ENCODE results near the gene GALNT17.

The GALNT17 gene

GRCh38 chr7:71404726-71405345 lies 272.9 kb downstream of the GALNT17 start:
- no peak for DNase-seq

- DNase-seq, result no peak
Measured at GRCh38 chr7:71408271-71408670, 276.3 kb downstream of the GALNT17 start.

- DNase-seq, result no peak
Measured at GRCh38 chr7:71409550-71410157, 277.7 kb downstream of the GALNT17 start.

GRCh38 chr7:71411475-71411874 lies 279.5 kb downstream of the GALNT17 start:
- DNase-seq, result no peak

DNA sequence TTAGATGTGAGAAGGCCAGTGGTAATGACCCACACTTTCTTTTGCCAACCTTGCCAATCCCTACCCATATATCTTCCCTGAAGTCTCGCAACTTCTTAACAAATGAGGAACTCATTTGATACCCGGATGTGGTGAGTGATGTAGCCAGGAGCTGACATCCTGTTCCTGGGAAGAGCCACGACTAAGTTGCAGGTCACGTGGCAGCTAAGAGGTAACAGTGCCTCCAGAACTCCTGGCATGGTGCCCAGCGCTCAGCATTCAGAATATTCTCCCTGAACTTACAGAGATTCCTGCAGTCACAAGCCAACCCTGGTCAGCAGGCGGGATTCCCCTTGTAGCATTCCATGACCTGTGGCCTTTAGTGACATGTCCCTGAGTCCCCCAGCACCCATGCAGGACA lies 282.5 kb downstream of the GALNT17 start:
- no peak for DNase-seq

DNA sequence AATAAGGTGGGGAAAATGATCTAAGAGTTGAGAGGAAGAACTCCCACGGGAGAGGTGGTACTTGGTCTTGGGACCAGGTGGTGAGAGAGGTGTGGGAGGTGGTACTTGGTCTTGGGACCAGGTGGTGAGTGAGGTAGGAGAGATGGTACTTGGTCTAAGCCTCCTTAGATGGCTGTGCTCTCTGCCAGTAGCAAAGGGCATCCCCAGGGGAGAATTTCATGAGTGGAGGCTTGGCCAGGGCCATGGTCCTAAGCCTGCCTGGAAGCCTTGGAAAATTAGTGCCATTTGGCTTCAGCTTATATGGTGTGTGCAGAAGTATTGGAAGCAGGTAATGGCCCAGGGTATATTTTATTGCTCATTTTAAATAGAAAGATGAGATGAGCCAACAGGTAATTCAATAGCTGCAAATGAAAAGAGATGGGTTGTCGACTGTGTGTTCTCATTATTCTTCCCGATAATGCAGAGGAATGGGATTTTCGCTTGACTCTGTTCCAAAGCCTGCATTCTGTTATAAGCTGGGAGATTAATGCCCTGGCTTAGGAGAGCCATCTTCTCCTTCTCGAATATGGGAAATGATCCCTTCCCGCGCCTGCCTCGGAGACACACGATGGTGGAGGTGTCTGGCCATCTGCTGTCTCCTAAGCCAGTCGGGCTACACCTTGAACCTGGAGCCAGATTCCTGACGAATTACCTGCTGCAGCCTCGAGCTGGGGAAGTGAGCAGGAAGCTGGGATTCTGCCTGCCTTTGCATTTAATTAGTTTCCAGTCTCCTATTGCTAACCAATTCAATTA lies 287.8 kb downstream of the GALNT17 start:
- no peak for DNase-seq

- no peak for DNase-seq
Measured at GRCh38 chr7:71422104-71422503, 290.2 kb downstream of the GALNT17 start.

DNA sequence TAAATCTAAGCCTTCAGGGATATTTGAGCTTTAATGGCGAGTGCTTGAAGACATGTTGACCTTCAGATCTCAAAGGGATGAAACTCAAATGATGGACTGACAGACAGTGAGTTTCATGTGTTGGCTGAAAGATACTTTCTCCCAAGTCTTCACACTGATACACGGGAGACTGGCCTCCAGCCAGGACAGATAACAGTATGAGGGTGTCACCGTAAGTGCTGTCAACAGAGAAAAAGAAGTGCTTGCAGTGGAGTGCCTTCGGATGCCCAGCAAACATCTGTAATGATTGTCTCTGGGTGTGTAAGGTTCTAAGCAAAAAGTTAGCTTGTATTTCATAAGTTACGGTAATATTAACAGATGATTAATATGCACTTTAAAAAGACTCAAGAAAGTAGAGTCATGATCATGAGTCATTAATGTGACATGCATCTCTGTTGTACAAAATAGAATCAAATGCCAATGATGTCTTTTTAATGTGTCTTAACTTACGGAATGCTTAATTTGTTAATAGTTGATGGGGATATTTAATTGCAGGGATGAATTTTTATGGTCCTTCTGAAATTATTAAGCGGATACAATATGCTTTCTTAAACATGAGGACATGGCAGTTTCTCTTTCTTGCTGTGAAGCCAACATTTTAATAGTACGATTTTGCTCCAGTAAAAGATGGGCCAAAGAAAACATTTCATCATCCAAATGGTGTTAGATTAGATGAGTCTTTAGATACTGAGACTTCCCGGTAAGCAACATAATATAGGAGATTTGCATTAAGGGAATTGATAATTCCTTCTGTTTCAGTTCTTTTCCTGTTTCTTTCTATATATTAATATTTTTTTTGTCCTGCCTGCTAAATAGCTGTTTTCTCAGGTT lies 292.5 kb downstream of the GALNT17 start:
- no peak for DNase-seq

GRCh38 chr7:71429083-71429482 lies 297.1 kb downstream of the GALNT17 start:
- DNase-seq, result no peak

GRCh38 chr7:71430246-71430645 lies 298.3 kb downstream of the GALNT17 start:
- DNase-seq, result no peak

DNA sequence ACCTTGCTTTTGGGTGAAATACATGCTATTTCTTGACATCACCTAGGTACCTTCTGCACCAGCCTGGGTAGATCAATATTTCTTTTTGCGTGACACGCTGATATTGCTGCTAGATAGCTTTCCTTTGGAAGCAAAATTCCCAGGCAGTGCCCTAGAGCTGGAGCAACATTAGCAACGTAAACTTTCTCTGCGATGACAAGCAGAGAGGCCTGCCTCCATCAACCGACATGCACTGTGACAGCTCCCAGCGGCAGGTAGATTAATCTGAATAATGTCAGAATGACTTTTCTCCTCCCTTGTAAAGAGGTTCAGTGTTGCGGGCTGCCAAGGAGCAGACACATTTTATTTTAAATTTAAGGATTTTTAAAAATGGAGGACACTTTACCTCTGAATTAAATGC lies 307.4 kb downstream of the GALNT17 start:
- no peak for DNase-seq

GRCh38 chr7:71442492-71443190 lies 310.7 kb downstream of the GALNT17 start:
- no peak for DNase-seq

DNA sequence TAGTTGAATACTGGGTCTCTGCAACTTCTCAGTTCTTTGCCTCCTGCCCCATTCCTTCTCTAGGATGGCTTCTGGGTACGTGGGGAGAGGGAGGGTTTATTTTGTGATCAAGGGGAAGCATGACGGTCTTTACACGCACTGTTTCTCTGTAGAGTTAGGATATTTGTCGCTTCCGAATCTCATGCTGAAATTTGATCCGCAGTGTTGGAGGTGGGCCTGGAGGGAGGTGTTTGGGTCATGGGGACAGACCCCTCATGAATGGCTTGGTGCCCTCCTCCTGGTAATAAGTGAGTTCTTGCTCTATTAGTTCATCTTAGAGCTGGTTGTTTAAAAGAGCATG lies 311.2 kb downstream of the GALNT17 start:
- DNase-seq, result no peak

GRCh38 chr7:71444130-71444529 lies 312.2 kb downstream of the GALNT17 start:
- no peak for DNase-seq

DNA sequence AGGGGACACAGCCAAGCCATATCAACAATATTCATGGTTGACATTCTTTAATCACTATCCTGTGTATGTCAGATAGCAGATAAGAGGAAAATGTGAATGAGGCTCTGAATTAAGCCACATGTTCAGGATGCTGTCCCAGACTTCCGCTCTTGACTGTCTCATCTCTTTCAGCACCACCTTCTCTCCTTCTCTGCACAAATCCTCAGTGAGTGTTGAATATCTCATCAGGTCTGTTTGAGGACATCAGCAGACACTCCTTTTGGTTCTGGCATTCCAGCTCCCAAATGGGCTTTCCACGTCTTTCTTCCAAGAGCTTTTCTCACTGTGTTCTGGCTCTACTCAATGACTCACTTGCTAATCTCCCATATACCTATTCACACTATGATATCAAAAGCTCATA lies 321.7 kb downstream of the GALNT17 start:
- no peak for DNase-seq

GRCh38 chr7:71454981-71455380 lies 323.0 kb downstream of the GALNT17 start:
- no peak for DNase-seq

DNA sequence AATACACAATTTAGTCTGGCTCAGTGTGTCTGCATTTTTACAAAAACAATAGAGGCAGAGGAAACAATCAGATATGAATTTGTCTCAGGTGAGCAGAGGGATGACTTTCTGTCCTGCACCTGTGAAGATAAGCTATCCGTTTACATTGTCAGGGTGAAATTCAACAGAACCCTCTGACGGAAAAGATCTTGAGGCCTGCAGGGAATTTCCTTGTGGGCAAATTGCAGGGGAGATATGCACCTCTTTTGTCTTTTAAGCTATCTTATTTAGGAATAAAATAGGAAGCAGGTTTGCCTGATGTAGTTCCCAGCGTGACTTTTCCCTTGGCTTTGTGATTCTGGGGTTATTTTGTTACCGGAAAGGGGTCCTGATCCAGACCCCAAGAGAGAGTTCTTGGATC lies 325.1 kb downstream of the GALNT17 start:
- no peak for DNase-seq

GRCh38 chr7:71457846-71458590 lies 326.1 kb downstream of the GALNT17 start:
- no peak for DNase-seq

DNA sequence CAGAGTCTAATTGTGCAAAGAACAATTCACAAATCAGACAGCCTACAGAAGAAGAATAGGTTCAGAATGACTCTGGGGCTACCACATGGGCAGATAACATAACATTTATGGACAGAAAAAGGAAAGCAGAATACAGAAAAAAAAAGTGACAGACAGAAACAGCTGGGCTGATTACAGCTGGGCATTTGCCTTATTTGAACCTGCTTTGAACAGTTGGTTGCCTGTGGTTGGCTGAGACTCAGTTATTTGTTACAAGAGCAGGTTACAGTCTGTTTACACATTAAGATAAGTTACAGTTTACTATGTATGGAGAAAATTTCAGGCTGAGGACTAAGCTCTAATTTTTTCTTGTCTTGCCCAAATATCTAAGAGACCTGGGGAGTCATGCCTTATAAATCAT lies 327.2 kb downstream of the GALNT17 start:
- DNase-seq, result no peak

DNA sequence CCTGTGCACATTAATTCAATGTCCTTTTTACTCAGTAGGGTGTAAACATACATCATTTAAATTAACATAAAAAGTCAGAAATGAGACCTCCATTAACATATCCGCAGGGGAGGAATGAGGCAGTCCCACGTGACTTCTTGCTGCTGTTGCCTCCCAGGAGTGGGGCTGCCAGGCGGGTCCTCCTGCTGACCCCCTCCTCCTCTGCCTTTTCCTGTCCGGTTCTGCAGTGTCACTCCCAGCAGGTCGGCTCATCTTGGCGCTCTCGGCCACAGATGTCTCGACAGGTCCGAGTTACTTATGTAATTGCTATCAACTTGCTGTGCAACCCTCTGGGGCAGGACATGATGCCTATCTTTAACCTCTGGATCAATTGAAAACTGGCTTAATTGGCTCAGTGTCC lies 329.6 kb downstream of the GALNT17 start:
- no peak for DNase-seq

DNA sequence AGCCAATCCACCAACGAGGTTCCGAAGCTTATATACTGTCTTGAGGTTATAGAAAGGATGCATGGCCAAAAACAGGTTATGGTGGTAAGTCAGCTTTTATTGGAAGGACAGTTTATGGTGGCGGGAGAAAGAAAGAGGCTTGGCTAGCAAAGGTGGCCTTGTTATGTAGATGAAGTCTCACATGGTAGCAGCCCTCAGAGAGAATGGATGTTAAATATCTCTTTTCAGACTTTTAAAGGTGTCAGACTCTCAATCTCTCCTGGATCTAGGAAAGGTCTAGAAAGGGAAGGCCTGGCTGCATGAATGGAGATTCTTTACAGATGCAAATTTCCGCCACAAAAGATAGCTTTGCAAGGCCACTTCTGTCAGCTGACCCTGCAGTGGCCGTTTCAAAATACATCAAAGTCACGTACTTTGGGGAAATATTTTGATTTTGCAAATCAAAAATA lies 333.8 kb downstream of the GALNT17 start:
- no peak for DNase-seq

Data from CD4-positive, alpha-beta T cell treated with Interleukin-17A for 1 hour (primary cell).